K562 (cell line): ENCODE measurements around the gene FOXD2. TPM values are rescaled to one million over a fixed set of nuclear protein-coding genes. Genes with fewer than 3 reads are reported as not detected.
A peak's percentile ranks its signal among the peaks of the same experiment; 100 is the strongest.

Experiments used
- CBX5 ChIP-seq: IDR thresholded peaks from 2 replicates; pipeline ENCODE4 v1.6.1; 2014; ENCODE audit warnings: low read depth, borderline replicate concordance
- CHCHD3 ChIP-seq: fragments of 250-450 bp; sonication (Bioruptor Pico); IDR thresholded peaks from 2 replicates; pipeline ENCODE4 v2.1.2; 2022; ENCODE audit warnings: mild to moderate bottlenecking
- EHMT2 ChIP-seq: fragments of 450-650 bp; IDR thresholded peaks from 2 replicates; pipeline ENCODE4 v1.6.1; 2018; ENCODE audit warnings: antibody characterized with exemption
- ETV5 ChIP-seq: sonication (generic); formaldehyde crosslinking; IDR thresholded peaks from 2 replicates; pipeline ENCODE4 v1.4.0; 2020; ENCODE audit warnings: low read depth, mild to moderate bottlenecking, missing genetic modification reagents
- FOSL1 ChIP-seq: fragments of 200-800 bp; sonication (Bioruptor generic); conservative IDR thresholded peaks from 2 replicates; pipeline ENCODE4 v1.6.1; 2016; ENCODE audit warnings: missing genetic modification characterization, missing compliant biosample characterization
- HDAC2 ChIP-seq: fragments of 450-650 bp; IDR thresholded peaks from 2 replicates; pipeline ENCODE4 v1.6.1; 2016; ENCODE audit warnings: mild to moderate bottlenecking
- NBN ChIP-seq: fragments of 450-650 bp; IDR thresholded peaks from 2 replicates; pipeline ENCODE4 v1.6.1; 2016; ENCODE audit warnings: low read depth, mild to moderate bottlenecking
- PHF21A ChIP-seq: fragments of 450-650 bp; IDR thresholded peaks from 2 replicates; pipeline ENCODE4 v1.6.1; 2017; ENCODE audit warnings: low read depth, borderline replicate concordance
- POLR2H ChIP-seq: IDR thresholded peaks from 2 replicates; pipeline ENCODE4 v1.6.1; 2016; ENCODE audit warnings: missing genetic modification characterization, low read depth, mild to moderate bottlenecking, control low read depth, missing compliant biosample characterization, moderate library complexity
- SIN3A ChIP-seq, 2 experiments: fragments of 150-350 bp in 1 of 2; IDR thresholded peaks; 2 replicates each; pipeline ENCODE4 v1.6.1; 2011 to 2016; ENCODE audit warnings: borderline replicate concordance in 2 of 2, low read depth in 2 of 2, low read length in 2 of 2, mild to moderate bottlenecking in 2 of 2, moderate library complexity in 2 of 2; ENCODE audit not compliant: control insufficient read depth in 1 of 2
- SMAD3 ChIP-seq: fragments of 450-650 bp; formaldehyde crosslinking; conservative IDR thresholded peaks from 2 replicates; pipeline ENCODE4 v1.4.0; 2020; ENCODE audit warnings: mild to moderate bottlenecking
- SPI1 ChIP-seq: IDR thresholded peaks from 2 replicates; pipeline ENCODE4 v1.6.1; 2011; ENCODE audit warnings: low read depth, low read length, control low read depth, borderline replicate concordance
- SREBF1 ChIP-seq: fragments of 150-350 bp; IDR thresholded peaks from 2 replicates; pipeline ENCODE4 v1.6.1; 2014; ENCODE audit warnings: antibody characterized with exemption, low read depth, low read length, borderline replicate concordance
- ZNF253 ChIP-seq: fragments of 250-450 bp; sonication (Bioruptor Pico); conservative IDR thresholded peaks from 2 replicates; pipeline ENCODE4 v1.6.1; 2021; ENCODE audit warnings: mild to moderate bottlenecking
- ZNF384 ChIP-seq: IDR thresholded peaks from 2 replicates; pipeline ENCODE4 v1.6.1; 2012; ENCODE audit warnings: low read depth, low read length, improper control_type of control experiment
- ZNF431 ChIP-seq: sonication (generic); formaldehyde crosslinking; IDR thresholded peaks from 2 replicates; pipeline ENCODE4 v1.8.0; 2022; ENCODE audit warnings: mild to moderate bottlenecking, missing genetic modification reagents
- ZNF668 ChIP-seq: fragments of 250-450 bp; sonication (Bioruptor Pico); IDR thresholded peaks from 2 replicates; pipeline ENCODE4 v1.8.0; 2022; ENCODE audit warnings: mild to moderate bottlenecking, inconsistent platforms
- polyA plus RNA-seq, 8 experiments: library from polyadenylated mRNA; depleted of rRNA in 4 of 8; stranded (reverse) in 5 of 8; unstranded in 3 of 8; fragments of >200 nt; fragmentation: Nextera tagmentation in 2 of 8; fragmentation: Illumina TruSeq in 1 of 8; extraction: Ambion mirVana in 2 of 8; extraction: Trizol in 1 of 8; gene quantifications; 2 replicates each; pipeline versions ENCODE4 v1.2.1 to v1.2.3, GENCODE V29; 2011 to 2014; ENCODE audit warnings: inconsistent platforms in 1 of 8, missing spikeins in 1 of 8
- total RNA-seq, 7 experiments: library from RNA; depleted of rRNA in 6 of 7; stranded (reverse); fragments of >200 nt in 6 of 7; fragmentation: Illumina TruSeq in 2 of 7; extraction: Trizol in 2 of 7; gene quantifications; 2 replicates each; pipeline versions ENCODE4 v1.2.1 to v1.2.3, GENCODE V29; 2011 to 2021; ENCODE audit warnings: low replicate concordance in 1 of 7
- TF ChIP-seq, protein P1 (sequence below): sonication (generic); formaldehyde crosslinking; IDR thresholded peaks from 2 replicates; pipeline ENCODE4 v1.8.1; 2023; ENCODE audit warnings: mild to moderate bottlenecking, missing genetic modification reagents
- TF ChIP-seq, protein P2 (sequence below): sonication (generic); formaldehyde crosslinking; IDR thresholded peaks from 2 replicates; pipeline ENCODE4 v1.8.0; 2023; ENCODE audit warnings: mild to moderate bottlenecking, missing genetic modification reagents
- TF ChIP-seq, protein P3 (sequence below): sonication (generic); formaldehyde crosslinking; IDR thresholded peaks from 2 replicates; pipeline ENCODE4 v1.8.1; 2023; ENCODE audit warnings: mild to moderate bottlenecking, missing genetic modification reagents
- TF ChIP-seq, protein P4 (sequence below): IDR thresholded peaks from 2 replicates; pipeline ENCODE4 v1.6.1; 2016; ENCODE audit warnings: missing genetic modification characterization, missing compliant biosample characterization

FOXD2 gene
- total and polyA plus RNA-seq, 9 of the 15 experiments (the other 6 are each of a cell fraction or from before 2014, with no cell fraction given), result 0.06 to 1.2 (median 0.22) TPM

DNA sequence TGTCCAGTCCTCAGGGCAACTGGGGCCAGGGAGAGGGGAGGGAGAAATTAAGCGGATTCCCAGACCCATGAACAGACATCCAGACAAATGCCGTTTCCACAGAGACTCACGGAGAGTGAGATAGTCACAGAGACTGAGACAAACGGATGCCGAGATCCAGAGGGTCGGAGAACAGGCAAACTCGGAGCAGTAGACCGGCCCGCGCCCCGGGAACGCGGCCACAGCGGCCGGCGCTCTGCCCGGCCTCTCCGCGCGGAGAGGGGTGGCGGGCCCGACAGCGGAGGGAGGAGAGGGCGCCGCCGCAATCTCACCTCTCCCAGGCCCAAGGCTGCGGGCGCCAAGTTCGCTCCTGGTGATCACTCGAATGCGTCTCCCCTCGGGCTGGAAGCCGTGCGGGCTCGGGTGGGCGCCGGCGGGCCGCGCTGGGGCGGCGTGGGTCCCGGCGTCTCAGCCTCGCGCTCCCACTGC, 831 bp upstream of the FOXD2 start (continued):
- TF ChIP-seq FOSL1 (tag) (no peak), ETV5 (CRISPR knock-in tag) (no peak), CHCHD3 (no peak), SREBF1 (no peak), ZNF431 (peak; percentile 29; the same call in 1 of the 2 replicates), POLR2H (tag) (no peak), HDAC2 (peak; percentile 5; the same call in 1 of the 2 replicates), CBX5 (no peak), SIN3A (IDR thresholded peaks at IDR 0.05; ENCODE audit: borderline replicate concordance in 2 of 2, control insufficient read depth in 1 of 2, low read depth in 2 of 2, low read length in 2 of 2) (0 out of 4 replicates have a peak, but pooled peaks of 1 of the 2 experiments have one; percentile 10), ZNF384 (no peak), SMAD3 (CRISPR knock-in tag) (no peak), ZNF668 (CRISPR knock-in tag) (no peak), PHF21A (no peak; the same call in 1 of the 2 replicates), NBN (no peak), SPI1 (no peak), EHMT2 (no peak), ZNF253 (CRISPR knock-in tag) (no peak)
- TF ChIP-seq, protein P1, sequence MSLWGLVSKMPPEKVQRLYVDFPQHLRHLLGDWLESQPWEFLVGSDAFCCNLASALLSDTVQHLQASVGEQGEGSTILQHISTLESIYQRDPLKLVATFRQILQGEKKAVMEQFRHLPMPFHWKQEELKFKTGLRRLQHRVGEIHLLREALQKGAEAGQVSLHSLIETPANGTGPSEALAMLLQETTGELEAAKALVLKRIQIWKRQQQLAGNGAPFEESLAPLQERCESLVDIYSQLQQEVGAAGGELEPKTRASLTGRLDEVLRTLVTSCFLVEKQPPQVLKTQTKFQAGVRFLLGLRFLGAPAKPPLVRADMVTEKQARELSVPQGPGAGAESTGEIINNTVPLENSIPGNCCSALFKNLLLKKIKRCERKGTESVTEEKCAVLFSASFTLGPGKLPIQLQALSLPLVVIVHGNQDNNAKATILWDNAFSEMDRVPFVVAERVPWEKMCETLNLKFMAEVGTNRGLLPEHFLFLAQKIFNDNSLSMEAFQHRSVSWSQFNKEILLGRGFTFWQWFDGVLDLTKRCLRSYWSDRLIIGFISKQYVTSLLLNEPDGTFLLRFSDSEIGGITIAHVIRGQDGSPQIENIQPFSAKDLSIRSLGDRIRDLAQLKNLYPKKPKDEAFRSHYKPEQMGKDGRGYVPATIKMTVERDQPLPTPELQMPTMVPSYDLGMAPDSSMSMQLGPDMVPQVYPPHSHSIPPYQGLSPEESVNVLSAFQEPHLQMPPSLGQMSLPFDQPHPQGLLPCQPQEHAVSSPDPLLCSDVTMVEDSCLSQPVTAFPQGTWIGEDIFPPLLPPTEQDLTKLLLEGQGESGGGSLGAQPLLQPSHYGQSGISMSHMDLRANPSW (CRISPR knock-in tag), result 0 out of 2 replicates have a peak, but pooled peaks have one; percentile 2
- TF ChIP-seq, protein P2, sequence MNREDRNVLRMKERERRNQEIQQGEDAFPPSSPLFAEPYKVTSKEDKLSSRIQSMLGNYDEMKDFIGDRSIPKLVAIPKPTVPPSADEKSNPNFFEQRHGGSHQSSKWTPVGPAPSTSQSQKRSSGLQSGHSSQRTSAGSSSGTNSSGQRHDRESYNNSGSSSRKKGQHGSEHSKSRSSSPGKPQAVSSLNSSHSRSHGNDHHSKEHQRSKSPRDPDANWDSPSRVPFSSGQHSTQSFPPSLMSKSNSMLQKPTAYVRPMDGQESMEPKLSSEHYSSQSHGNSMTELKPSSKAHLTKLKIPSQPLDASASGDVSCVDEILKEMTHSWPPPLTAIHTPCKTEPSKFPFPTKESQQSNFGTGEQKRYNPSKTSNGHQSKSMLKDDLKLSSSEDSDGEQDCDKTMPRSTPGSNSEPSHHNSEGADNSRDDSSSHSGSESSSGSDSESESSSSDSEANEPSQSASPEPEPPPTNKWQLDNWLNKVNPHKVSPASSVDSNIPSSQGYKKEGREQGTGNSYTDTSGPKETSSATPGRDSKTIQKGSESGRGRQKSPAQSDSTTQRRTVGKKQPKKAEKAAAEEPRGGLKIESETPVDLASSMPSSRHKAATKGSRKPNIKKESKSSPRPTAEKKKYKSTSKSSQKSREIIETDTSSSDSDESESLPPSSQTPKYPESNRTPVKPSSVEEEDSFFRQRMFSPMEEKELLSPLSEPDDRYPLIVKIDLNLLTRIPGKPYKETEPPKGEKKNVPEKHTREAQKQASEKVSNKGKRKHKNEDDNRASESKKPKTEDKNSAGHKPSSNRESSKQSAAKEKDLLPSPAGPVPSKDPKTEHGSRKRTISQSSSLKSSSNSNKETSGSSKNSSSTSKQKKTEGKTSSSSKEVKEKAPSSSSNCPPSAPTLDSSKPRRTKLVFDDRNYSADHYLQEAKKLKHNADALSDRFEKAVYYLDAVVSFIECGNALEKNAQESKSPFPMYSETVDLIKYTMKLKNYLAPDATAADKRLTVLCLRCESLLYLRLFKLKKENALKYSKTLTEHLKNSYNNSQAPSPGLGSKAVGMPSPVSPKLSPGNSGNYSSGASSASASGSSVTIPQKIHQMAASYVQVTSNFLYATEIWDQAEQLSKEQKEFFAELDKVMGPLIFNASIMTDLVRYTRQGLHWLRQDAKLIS (CRISPR knock-in tag), result no peak; the same call in 1 of the 2 replicates
- TF ChIP-seq, protein P3, sequence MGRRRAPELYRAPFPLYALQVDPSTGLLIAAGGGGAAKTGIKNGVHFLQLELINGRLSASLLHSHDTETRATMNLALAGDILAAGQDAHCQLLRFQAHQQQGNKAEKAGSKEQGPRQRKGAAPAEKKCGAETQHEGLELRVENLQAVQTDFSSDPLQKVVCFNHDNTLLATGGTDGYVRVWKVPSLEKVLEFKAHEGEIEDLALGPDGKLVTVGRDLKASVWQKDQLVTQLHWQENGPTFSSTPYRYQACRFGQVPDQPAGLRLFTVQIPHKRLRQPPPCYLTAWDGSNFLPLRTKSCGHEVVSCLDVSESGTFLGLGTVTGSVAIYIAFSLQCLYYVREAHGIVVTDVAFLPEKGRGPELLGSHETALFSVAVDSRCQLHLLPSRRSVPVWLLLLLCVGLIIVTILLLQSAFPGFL (CRISPR knock-in tag), result peak; percentile 82; the same call in 1 of the 2 replicates
- TF ChIP-seq, protein P4, sequence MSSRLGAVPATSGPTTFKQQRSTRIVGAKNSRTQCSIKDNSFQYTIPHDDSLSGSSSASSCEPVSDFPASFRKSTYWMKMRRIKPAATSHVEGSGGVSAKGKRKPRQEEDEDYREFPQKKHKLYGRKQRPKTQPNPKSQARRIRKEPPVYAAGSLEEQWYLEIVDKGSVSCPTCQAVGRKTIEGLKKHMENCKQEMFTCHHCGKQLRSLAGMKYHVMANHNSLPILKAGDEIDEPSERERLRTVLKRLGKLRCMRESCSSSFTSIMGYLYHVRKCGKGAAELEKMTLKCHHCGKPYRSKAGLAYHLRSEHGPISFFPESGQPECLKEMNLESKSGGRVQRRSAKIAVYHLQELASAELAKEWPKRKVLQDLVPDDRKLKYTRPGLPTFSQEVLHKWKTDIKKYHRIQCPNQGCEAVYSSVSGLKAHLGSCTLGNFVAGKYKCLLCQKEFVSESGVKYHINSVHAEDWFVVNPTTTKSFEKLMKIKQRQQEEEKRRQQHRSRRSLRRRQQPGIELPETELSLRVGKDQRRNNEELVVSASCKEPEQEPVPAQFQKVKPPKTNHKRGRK (tag), result no peak
